ENCODE data around the gene TAF3.

- no peak for TF ChIP-seq POLR2A (IDR thresholded peaks at IDR 0.05)
- TF ChIP-seq CTCF (IDR thresholded peaks at IDR 0.05) = no peak
These were observed 85.5 kb downstream of the TAF3 start for GRCh38 chr10:7903851-7904250.
